ENCODE data around the gene PLCB4.

The PLCB4 gene

DNA sequence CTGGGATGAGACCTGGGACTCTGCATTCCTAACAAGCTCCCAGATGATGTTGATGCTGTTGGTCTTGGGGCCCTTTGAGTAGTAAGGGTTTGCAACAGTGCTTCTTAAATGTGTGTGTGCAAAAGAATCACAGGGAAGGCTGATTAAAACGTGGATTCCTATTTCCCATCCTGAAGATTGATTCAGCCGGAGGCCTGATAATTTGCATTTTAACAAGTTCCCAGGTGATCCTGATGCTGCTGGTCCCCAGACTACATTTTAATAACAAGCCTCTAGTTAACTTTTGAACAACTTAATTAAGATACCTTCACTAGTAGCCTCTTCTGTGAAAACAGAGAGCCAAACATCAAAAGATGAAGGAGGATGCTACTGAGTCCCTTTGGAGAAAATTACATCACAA, 289.1 kb downstream of the PLCB4 start:
- 0 out of 2 replicates have a peak, but pooled peaks cover 1% of the 10 kb centered on the region for H3K36me3 ChIP-seq (ENCODE audit: control insufficient read depth, insufficient read depth, low read length)
- H3K4me1 ChIP-seq (ENCODE audit: control insufficient read depth, insufficient read depth, low read length) = peaks cover 4% of the 10 kb centered on the region; the same call in 1 of the 2 replicates
- H3K27ac ChIP-seq (ENCODE audit: low read depth, low read length) = no peak overlapping the region
- no peak overlapping the region for H3K9ac ChIP-seq (ENCODE audit: low read depth, low read length)
- H3K27me3 ChIP-seq (ENCODE audit: control insufficient read depth, insufficient read depth, low read length) = no peaks in the 10 kb centered on the region
- H3K9me3 ChIP-seq (ENCODE audit: control insufficient read depth, insufficient read depth, low read length) = no peaks in the 10 kb centered on the region
- no peak overlapping the region for H3K4me3 ChIP-seq (ENCODE audit: low read depth, low read length)

DNA sequence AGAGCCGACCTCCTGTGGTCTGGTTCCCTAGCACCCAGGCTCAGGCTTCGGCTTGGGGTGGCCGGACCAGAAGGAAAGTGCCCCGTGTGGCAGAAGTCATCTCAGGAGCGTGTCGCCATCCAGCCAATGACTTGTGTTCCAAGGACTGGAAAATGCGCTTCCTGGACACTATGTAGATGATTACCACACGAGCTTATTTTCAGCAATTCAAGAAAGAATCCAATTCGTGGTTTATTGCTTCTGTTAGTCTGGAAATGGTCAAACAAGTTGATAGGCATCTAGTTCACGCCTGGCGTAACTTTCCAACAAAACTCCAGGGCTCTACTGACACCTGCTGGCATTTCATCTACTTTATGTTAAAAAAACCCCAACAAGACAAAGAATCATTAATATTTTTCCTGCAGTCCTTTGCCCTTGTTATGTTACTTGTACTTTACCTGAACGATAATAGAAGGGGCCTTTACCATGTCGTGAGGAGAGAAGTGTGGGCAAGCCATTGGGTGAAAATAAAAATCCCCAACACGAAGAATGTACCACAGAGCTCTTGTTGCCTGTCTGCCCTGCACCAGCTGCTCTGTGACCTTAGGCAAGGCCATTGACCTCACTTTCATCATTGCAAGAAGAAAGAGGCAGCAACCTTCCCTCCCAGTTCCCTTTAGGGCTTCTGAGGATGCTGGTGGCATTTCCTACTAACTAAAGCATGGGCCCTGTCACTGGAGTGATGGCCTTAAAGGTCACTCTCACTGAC, 290.8 kb downstream of the PLCB4 start:
- no peak overlapping the region for H3K27ac ChIP-seq (ENCODE audit: low read depth, low read length)
- H3K36me3 ChIP-seq (ENCODE audit: control insufficient read depth, insufficient read depth, low read length) = peaks cover 12% of the 10 kb centered on the region
- no peaks in the 10 kb centered on the region for H3K27me3 ChIP-seq (ENCODE audit: control insufficient read depth, insufficient read depth, low read length)
- H3K4me3 ChIP-seq (ENCODE audit: low read depth, low read length) = no peak overlapping the region
- H3K9ac ChIP-seq (ENCODE audit: low read depth, low read length) = no peak overlapping the region
- no peaks in the 10 kb centered on the region for H3K9me3 ChIP-seq (ENCODE audit: control insufficient read depth, insufficient read depth, low read length)
- H3K4me1 ChIP-seq (ENCODE audit: control insufficient read depth, insufficient read depth, low read length) = 0 out of 2 replicates have a peak, but pooled peaks cover 4% of the 10 kb centered on the region

DNA sequence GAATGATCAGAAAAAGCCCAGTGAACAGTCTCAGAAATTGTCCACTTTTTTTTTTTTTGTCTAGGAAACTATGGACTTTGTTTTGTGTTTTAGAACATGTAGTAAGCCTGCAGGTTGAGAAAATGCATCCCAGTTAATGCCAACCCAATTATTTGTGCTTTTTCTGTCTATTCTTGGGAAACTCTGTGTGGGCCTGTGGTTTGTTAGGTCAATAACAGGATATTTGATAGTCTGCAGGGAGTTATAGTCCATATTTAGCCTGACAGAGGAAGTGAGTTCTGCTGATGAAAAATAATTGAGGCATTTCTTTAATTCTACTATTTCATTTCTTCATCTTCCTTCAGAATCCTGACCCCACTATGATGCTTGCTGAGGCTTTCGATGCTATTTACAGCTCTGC, 291.5 kb downstream of the PLCB4 start:
- Histone ChIP-seq H3K36me3 (ENCODE audit: control insufficient read depth, insufficient read depth, low read length) (peaks cover 12% of the 10 kb centered on the region), H3K4me3 (ENCODE audit: low read depth, low read length) (no peak overlapping the region), H3K27me3 (ENCODE audit: control insufficient read depth, insufficient read depth, low read length) (no peaks in the 10 kb centered on the region), H3K4me1 (ENCODE audit: control insufficient read depth, insufficient read depth, low read length) (0 out of 2 replicates have a peak, but pooled peaks cover 4% of the 10 kb centered on the region), H3K27ac (ENCODE audit: low read depth, low read length) (no peak overlapping the region), H3K9me3 (ENCODE audit: control insufficient read depth, insufficient read depth, low read length) (no peaks in the 10 kb centered on the region), H3K9ac (ENCODE audit: low read depth, low read length) (no peak overlapping the region)

DNA sequence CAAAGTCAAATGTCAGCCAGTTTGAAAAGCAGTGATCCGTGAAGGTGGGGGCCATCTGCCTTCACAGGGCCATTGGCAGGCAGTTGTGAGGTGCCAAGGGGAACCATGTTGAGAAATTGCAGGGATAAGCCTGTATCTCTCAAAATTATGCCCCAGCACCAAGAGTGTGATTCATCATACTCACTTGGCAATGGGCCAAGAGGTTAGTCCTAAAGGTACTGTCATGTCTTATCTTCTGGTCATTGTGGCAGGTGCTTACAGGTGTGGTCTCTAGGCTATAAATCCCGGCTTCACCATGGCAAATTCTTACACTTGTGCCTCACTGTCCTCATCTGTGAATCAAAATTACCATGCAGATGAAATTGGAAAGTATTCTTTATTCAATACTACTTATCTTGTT, 294.8 kb downstream of the PLCB4 start:
- H3K9ac ChIP-seq (ENCODE audit: low read depth, low read length) = no peak overlapping the region
- H3K9me3 ChIP-seq (ENCODE audit: control insufficient read depth, insufficient read depth, low read length) = no peaks in the 10 kb centered on the region
- H3K4me3 ChIP-seq (ENCODE audit: low read depth, low read length) = no peak overlapping the region
- H3K27ac ChIP-seq (ENCODE audit: low read depth, low read length) = no peak overlapping the region
- no peaks in the 10 kb centered on the region for H3K27me3 ChIP-seq (ENCODE audit: control insufficient read depth, insufficient read depth, low read length)
- 0 out of 2 replicates have a peak, but pooled peaks cover 4% of the 10 kb centered on the region for H3K4me1 ChIP-seq (ENCODE audit: control insufficient read depth, insufficient read depth, low read length)
- peaks cover 12% of the 10 kb centered on the region for H3K36me3 ChIP-seq (ENCODE audit: control insufficient read depth, insufficient read depth, low read length)

DNA sequence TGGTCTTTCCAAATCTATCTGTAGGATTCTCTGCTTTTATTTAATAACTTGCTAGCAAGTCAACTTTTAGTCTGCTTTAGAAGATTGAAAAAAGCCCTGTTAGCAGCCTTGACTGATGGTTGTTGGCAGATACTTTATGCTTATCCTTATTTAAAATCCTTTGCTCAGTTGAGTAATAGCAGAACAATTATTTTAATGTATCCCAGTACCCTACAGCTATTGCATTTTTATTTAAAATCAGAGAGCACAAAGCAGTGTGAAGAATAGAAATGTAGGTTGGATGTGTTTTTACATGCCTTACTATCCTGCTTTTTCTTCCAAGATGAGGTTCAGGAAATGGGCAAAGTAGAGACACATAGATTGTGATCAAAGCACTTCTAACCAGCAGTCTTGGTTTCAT, 298.4 kb downstream of the PLCB4 start:
- Histone ChIP-seq H3K9ac (ENCODE audit: low read depth, low read length) (no peak overlapping the region), H3K9me3 (ENCODE audit: control insufficient read depth, insufficient read depth, low read length) (no peaks in the 10 kb centered on the region)

DNA sequence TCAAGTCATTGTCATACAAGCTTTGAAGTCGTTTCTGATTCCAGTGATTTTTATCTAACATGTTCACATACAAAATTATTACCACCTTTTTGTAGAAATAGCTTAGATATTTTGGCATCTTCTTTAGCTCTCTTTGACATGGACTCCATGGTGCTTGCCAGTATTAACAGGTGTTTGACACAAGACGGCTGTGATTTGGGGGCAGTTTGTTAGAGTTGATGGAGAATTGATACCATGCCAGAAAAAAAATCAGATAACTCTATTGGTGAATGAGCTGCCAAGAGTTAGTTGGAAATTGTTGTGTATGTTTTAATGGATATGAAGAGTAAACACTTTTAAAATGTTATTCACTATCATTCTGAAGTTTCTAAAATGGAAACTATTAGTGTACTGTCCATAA, 298.9 kb downstream of the PLCB4 start:
- no peaks in the 10 kb centered on the region for H3K27me3 ChIP-seq (ENCODE audit: control insufficient read depth, insufficient read depth, low read length)
- no peak overlapping the region for H3K27ac ChIP-seq (ENCODE audit: low read depth, low read length)
- no peaks in the 10 kb centered on the region for H3K9me3 ChIP-seq (ENCODE audit: control insufficient read depth, insufficient read depth, low read length)
- peaks cover 16% of the 10 kb centered on the region for H3K36me3 ChIP-seq (ENCODE audit: control insufficient read depth, insufficient read depth, low read length)
- no peaks in the 10 kb centered on the region for H3K4me1 ChIP-seq (ENCODE audit: control insufficient read depth, insufficient read depth, low read length)
- H3K4me3 ChIP-seq (ENCODE audit: low read depth, low read length) = no peak overlapping the region
- no peak overlapping the region for H3K9ac ChIP-seq (ENCODE audit: low read depth, low read length)

More for the DNA sequence above, 298.4 kb downstream of the PLCB4 start:
- Histone ChIP-seq H3K27ac (ENCODE audit: low read depth, low read length) (no peak overlapping the region), H3K4me1 (ENCODE audit: control insufficient read depth, insufficient read depth, low read length) (no peaks in the 10 kb centered on the region), H3K27me3 (ENCODE audit: control insufficient read depth, insufficient read depth, low read length) (no peaks in the 10 kb centered on the region), H3K4me3 (ENCODE audit: low read depth, low read length) (no peak overlapping the region), H3K36me3 (ENCODE audit: control insufficient read depth, insufficient read depth, low read length) (peaks cover 16% of the 10 kb centered on the region)

DNA sequence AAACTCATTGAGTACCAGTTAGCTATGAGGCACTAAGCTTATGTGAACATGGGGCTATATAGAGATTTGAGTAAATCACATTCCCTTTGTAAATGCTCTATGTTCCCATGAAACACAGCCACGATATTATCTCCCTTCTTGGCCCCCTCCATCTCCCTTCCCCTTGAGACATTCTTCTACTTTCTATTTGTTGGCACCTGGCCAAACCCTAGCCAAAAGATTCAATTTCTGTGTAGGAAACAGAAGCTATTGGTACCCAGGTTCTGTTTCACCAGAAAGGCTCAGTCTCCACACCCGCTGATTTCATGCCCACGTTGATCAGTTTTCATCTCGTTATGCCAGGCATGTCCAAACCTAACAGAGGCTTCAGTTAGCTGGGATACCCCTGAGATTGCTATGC, 300.0 kb downstream of the PLCB4 start:
- H3K9me3 ChIP-seq (ENCODE audit: control insufficient read depth, insufficient read depth, low read length) = no peaks in the 10 kb centered on the region

DNA sequence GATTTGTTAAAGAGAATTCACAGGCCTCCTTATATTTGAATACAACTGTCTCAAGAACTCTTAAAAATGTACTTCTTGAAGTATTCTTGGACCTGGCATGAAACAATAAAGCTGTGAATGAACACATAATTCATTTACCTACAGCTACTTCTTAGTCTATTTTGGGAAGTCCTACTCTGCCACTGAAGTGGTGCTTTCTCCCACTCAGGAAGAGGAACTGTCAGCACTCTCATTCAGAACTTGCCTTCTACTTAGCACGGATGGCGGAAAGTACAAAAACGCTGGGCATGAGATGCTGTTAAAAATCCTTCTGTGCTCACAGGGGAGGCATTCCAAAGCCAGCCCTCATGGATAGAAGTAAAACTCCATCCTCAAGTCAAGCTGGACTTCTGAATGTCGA, 300.7 kb downstream of the PLCB4 start:
- Histone ChIP-seq H3K4me1 (ENCODE audit: control insufficient read depth, insufficient read depth, low read length) (peaks cover 13% of the 10 kb centered on the region), H3K27me3 (ENCODE audit: control insufficient read depth, insufficient read depth, low read length) (no peaks in the 10 kb centered on the region), H3K9ac (ENCODE audit: low read depth, low read length) (no peak overlapping the region), H3K36me3 (ENCODE audit: control insufficient read depth, insufficient read depth, low read length) (peaks cover 4% of the 10 kb centered on the region), H3K27ac (ENCODE audit: low read depth, low read length) (no peak overlapping the region), H3K9me3 (ENCODE audit: control insufficient read depth, insufficient read depth, low read length) (no peaks in the 10 kb centered on the region), H3K4me3 (ENCODE audit: low read depth, low read length) (no peak overlapping the region)

More for the DNA sequence above, 300.0 kb downstream of the PLCB4 start:
- Histone ChIP-seq H3K27me3 (ENCODE audit: control insufficient read depth, insufficient read depth, low read length) (no peaks in the 10 kb centered on the region), H3K4me1 (ENCODE audit: control insufficient read depth, insufficient read depth, low read length) (peaks cover 7% of the 10 kb centered on the region), H3K27ac (ENCODE audit: low read depth, low read length) (no peak overlapping the region), H3K9ac (ENCODE audit: low read depth, low read length) (no peak overlapping the region), H3K4me3 (ENCODE audit: low read depth, low read length) (no peak overlapping the region), H3K36me3 (ENCODE audit: control insufficient read depth, insufficient read depth, low read length) (peaks cover 6% of the 10 kb centered on the region)

DNA sequence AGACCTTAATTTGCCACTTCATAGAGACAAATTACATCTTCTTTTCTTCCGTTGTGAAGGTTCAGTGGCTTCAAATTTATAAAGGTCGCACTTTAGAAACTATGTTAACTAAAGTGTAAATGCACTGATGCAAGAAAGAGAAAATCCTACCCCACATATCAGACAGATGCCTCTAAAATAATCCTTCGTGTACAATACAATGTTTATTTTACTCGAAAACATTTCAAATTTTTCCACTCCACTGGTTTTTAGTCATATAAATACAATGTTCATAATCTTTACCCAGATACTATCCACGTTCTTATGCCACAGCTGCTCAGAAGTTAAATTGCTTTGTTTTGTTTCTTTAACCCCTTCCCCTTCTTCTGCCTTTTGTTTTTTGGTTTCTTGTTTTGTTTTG, 305.2 kb downstream of the PLCB4 start:
- H3K4me1 ChIP-seq (ENCODE audit: control insufficient read depth, insufficient read depth, low read length) = peaks cover 43% of the 10 kb centered on the region
- no peak overlapping the region for H3K9ac ChIP-seq (ENCODE audit: low read depth, low read length)
- H3K36me3 ChIP-seq (ENCODE audit: control insufficient read depth, insufficient read depth, low read length) = peaks cover 4% of the 10 kb centered on the region
- no peak overlapping the region for H3K4me3 ChIP-seq (ENCODE audit: low read depth, low read length)
- H3K27me3 ChIP-seq (ENCODE audit: control insufficient read depth, insufficient read depth, low read length) = no peaks in the 10 kb centered on the region
- H3K9me3 ChIP-seq (ENCODE audit: control insufficient read depth, insufficient read depth, low read length) = no peaks in the 10 kb centered on the region
- no peak overlapping the region for H3K27ac ChIP-seq (ENCODE audit: low read depth, low read length)

DNA sequence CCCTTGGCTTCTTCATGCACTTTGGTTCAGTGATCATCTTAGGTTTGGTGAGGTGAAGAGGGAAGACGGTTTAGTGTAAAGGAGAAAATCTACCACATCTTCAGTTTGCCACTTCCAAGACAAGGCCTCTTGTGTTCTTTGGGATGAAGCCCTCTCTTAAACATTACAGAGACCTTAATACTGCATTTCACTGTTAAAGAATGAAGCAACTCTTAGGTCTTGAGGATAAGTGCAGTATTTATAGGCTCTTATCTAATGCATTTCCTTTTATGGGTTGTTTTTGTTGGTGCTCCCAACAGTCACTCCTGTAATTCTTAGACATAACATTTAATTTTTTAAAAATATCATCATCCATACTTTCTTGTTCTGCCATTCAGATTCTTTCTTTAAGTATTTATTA, 305.6 kb downstream of the PLCB4 start:
- H3K36me3 ChIP-seq (ENCODE audit: control insufficient read depth, insufficient read depth, low read length) = peaks cover 4% of the 10 kb centered on the region
- H3K9me3 ChIP-seq (ENCODE audit: control insufficient read depth, insufficient read depth, low read length) = no peaks in the 10 kb centered on the region
- H3K27me3 ChIP-seq (ENCODE audit: control insufficient read depth, insufficient read depth, low read length) = no peaks in the 10 kb centered on the region
- peaks cover 43% of the 10 kb centered on the region for H3K4me1 ChIP-seq (ENCODE audit: control insufficient read depth, insufficient read depth, low read length)
- no peak overlapping the region for H3K9ac ChIP-seq (ENCODE audit: low read depth, low read length)
- H3K4me3 ChIP-seq (ENCODE audit: low read depth, low read length) = no peak overlapping the region
- H3K27ac ChIP-seq (ENCODE audit: low read depth, low read length) = no peak overlapping the region

DNA sequence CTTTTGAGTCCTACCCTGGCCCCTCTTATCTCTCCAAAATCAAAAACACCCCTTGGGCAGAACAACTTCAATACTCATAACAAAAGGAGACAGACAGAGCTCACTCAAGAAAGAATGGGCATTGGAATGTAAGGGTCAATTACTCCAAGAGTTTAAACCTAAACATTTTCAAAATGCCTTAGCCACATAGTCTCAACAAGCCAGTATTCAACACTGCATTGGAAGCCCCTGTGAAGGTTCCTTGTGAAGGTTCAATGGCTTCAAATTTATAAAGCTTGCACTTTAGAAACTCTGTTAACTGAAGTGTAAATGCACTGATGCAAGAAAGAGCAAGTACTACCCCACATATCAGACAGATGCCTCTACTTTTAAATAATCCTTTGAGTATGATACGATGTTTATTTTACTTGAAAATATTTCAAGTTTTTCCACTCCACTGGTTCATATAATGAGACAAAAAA, 306.4 kb downstream of the PLCB4 start:
- peak overlapping the region; percentile 24; the same call in 1 of the 2 replicates for H3K4me3 ChIP-seq (ENCODE audit: low read depth, low read length)
- no peak overlapping the region for H3K9ac ChIP-seq (ENCODE audit: low read depth, low read length)
- H3K36me3 ChIP-seq (ENCODE audit: control insufficient read depth, insufficient read depth, low read length) = no peaks in the 10 kb centered on the region
- no peaks in the 10 kb centered on the region for H3K9me3 ChIP-seq (ENCODE audit: control insufficient read depth, insufficient read depth, low read length)
- peaks cover 43% of the 10 kb centered on the region for H3K4me1 ChIP-seq (ENCODE audit: control insufficient read depth, insufficient read depth, low read length)
- H3K27me3 ChIP-seq (ENCODE audit: control insufficient read depth, insufficient read depth, low read length) = no peaks in the 10 kb centered on the region
- H3K27ac ChIP-seq (ENCODE audit: low read depth, low read length) = peak overlapping the region; percentile 73

Measured in HUES48 (cell line).